GM18508 (cell line): Measurements from ENCODE around the gene SORT1.

Experiments
- ATAC-seq: cut with Tn5 transposase; IDR thresholded peaks from one replicate; pipeline ENCODE4 v1.9.1; 2021; ENCODE audit warnings: moderate number of reproducible peaks; ENCODE audit not compliant: insufficient read depth, unreplicated experiment

SORT1 gene

DNA sequence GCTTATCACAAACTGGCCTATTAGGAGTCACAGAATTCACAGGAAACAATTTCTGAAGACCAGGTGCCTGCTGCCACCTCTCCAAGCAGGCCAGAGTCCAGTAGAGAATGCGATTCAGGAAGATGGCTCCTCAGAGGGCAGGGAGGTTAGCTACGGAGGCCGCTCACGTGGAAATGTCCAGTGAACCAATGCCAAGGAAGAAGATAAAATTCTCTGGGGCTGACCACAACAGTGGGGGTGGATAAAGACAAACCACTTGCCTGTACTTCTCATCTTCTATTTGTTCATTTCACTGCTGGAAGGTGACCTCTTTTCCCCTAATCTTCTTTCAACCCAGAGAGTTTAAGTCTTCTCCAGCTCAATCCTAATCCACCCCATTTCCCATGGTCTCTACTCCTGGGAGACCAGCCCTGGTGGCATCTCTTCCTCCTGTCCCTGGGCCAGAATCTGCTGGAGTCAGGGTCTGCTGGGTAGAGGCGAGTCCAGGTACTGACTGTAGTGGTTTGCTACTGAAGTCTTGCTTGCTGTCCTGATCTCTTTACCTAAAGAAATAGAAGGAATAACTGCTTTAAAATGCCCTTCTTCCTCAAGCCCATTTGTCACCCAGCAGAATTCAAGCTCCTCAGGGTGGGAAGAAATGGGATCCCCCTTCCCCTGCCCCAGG, 118.0 kb downstream of the SORT1 start:
- ATAC-seq = no peak

DNA sequence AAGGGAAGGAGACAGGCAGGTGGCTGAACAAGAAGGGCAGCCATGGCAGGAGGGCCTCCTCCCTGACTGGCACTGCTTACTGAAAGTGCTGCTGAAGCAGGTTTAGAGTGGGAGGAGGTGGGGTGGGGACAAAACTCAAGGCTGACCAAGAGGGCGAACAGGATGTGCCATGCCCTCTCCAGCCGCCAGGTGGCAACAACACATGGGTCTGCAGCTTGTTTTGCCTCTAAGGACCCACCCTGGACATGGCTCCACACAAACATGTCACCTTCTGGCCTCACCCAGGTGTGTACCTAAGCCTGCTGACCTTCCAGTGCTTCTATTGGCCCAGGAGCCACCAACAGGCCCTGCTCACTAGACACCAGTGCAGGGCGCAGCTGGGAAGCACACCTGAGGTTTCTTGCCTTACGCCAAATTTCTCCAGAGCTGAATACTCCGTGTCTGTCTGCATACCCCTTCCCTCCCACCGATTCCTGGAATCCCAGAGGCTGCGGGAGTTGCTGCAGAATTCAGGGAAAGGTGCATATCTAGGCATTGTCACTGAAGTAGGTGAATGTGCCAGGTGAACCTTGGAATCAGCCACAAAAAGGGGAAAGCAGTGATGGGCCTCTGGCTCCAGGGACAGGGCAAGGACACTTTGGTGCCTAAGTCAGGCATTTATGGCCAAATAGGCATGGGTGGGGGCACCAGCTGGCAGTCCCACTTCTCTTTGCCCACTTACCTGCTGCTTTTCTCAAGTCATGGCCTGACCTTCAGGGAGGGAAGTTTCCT, 120.1 kb downstream of the SORT1 start:
- no peak for ATAC-seq

DNA sequence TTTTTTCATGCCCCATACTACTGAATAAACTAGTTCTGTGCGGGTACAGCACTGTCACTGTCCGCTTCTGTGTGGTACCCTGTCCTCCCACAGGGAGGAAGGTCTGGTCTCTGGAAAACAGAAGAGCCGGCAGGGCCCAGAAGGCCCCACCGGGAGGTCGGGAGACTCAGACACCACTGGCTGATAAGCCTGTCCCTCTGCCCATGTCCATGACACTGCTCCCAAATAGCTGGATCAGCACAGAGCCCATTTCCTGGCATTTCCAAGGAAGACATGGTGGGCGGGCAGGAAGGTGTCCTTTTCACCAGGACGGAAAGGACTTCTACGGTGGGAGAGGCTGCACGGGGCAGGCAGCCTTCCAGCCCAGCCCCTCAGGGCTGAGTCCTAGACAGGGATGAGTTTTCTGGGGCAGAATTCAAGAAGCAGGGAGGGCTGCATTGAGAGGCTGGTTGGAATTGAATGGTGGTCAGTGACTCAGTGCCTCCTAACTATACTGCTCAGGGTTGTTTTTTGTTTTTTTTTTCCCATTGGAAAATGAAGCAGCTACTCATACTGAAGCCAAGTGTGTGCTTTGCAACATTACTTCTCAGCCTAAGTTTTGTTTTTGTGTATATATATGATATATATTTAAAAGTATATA, 121.9 kb downstream of the SORT1 start:
- ATAC-seq = no peak

DNA sequence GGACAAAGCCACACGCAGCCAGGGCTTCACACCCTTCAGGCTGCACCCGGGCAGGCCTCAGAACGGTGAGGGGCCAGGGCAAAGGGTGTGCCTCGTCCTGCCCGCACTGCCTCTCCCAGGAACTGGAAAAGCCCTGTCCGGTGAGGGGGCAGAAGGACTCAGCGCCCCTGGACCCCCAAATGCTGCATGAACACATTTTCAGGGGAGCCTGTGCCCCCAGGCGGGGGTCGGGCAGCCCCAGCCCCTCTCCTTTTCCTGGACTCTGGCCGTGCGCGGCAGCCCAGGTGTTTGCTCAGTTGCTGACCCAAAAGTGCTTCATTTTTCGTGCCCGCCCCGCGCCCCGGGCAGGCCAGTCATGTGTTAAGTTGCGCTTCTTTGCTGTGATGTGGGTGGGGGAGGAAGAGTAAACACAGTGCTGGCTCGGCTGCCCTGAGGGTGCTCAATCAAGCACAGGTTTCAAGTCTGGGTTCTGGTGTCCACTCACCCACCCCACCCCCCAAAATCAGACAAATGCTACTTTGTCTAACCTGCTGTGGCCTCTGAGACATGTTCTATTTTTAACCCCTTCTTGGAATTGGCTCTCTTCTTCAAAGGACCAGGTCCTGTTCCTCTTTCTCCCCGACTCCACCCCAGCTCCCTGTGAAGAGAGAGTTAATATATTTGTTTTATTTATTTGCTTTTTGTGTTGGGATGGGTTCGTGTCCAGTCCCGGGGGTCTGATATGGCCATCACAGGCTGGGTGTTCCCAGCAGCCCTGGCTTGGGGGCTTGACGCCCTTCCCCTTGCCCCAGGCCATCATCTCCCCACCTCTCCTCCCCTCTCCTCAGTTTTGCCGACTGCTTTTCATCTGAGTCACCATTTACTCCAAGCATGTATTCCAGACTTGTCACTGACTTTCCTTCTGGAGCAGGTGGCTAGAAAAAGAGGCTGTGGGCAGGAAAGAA, 122.9 kb downstream of the SORT1 start:
- ATAC-seq = no peak

DNA sequence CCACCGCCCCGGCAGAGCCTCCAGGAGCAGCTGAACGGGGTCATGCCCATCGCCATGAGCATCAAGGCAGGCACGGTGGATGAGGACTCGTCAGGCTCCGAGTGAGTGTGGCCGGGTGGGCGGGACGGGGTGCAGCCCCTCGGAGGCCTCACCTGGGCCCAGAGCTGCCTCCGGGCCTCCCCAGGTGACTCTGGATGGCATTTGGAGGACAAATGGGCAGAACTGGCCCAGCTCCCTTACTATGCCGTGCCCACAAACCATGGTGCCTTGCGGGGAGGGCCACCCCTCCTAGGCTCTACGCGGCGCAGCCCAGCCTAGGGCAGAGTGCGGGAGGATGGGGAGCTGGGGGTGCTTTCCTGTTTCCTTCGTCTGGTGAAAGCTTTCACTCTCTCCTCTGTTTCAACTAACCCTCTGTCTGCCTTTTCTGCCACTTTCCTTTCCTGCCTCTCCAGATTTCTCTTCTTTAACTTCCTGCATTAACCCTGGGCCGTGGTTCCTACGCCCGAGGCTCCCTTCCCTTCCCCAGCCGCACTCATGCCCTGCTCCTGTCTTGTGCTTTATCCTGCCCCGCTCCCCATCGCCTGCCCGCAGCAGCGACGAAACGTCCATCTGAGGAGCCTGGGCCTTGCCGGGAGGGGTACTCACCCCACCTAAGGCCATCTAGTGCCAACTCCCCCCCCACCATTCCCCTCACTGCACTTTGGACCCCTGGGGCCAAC, 124.0 kb downstream of the SORT1 start:
- no peak for ATAC-seq

DNA sequence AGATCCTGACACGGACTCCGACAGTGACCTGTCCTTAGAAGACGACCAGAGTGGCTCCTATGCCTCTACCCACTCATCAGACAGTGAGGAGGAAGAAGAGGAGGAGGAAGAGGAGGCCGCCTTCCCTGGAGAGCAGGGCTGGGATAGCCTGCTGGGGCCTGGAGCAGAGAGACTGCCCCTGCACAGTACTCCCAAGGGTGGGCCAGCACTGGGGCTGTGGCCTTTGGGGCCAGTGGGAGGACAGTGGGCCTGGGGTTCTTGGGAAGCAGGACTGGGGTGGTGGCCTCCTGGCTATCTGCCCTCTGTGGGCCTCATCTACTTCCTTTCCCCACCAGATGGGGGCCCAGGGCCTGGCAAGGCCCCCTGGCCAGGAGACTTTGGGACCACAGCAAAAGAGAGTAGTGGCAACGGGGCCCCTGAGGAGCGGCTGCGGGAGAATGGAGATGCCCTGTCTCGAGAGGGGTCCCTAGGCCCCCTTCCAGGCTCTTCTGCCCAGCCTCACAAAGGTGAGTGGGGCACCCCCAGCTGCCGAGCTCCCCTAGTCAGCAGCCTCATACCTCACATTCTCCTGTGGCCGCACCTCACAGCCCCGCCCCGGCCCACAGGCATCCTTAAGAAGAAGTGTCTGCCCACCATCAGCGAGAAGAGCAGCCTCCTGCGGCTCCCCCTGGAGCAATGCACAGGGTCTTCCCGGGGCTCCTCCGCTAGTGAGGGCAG, 124.7 kb downstream of the SORT1 start:
- ATAC-seq = no peak

DNA sequence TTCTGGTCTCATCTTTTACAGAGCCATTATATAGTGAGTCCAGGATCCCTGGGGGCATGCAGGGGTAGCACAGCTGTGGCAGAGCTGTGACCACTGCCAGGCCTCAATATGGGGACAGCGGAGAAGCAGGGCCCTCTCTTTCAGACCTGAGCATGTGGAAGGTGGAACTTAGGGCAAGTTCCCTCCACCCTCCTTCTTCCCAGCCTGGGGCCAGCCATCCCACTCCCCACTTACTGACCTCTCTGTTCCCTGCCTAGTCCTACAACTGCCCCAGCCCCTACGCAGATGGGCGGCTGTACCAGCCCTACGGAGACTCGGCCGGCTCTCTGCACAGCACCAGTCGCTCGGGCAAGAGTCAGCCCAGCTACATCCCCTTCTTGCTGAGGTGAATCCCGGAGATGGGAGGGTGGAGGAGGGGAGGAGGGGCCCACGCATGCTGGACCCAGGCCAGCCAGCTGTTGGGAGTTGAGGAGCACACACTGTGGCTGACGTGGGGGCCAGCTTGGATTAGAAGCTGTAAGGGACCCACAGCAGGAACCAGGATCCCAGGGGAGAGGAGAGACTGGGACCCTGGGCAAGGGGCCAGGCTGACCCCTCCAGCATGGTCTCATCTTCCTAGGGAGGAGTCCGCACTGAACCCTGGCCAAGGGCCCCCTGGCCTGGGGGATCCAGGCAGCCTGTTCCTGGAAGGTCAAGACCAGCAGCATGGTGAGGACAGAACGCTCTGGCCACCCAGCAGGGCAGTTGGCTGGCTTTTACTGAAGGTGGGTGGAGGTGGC, 125.5 kb downstream of the SORT1 start:
- no peak for ATAC-seq

DNA sequence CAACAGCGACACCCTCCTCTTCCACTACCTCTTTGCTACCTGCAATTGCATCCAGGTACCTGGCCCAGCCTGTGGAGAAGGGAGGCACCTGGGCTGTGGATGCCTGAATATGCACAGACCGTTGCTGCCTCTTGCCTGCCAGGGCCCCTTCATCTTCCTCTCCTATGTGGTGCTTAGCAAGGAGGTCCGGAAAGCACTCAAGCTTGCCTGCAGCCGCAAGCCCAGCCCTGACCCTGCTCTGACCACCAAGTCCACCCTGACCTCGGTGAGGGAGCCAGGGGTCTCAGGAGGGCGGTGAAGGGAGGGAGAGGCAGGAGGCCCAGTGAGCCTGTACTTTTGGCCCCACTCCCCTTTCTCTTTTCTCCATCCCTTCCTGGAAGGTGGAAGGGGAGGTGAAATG, 126.3 kb downstream of the SORT1 start:
- ATAC-seq = no peak

DNA sequence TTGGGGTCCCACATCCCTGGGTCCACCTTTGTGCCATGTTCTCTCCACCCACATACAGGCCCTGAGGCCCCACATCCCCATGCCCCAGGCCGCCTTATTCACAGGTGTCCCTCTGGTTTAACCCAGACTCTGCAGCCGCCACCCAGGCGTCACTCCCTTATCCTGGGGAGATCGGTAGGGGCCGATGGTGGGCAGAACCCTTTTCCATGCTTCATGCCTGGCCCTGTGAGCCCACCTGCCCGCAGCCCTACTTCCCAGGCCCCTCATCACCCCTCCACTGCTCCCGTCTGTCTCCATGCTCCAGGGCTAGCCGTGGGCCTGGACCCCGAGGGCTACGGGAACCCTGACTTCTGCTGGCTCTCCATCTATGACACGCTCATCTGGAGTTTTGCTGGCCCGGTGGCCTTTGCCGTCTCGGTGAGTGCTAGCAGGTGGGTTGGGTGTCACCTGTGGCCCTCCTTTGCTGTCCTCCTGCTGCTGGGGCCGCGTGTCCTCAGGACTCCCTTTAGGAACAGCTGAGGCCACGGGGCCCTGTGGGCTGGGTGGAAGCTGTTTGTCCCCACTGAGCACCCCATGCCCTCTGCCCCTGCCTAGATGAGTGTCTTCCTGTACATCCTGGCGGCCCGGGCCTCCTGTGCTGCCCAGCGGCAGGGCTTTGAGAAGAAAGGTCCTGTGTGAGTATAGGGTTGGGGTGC, 126.9 kb downstream of the SORT1 start:
- ATAC-seq = no peak

DNA sequence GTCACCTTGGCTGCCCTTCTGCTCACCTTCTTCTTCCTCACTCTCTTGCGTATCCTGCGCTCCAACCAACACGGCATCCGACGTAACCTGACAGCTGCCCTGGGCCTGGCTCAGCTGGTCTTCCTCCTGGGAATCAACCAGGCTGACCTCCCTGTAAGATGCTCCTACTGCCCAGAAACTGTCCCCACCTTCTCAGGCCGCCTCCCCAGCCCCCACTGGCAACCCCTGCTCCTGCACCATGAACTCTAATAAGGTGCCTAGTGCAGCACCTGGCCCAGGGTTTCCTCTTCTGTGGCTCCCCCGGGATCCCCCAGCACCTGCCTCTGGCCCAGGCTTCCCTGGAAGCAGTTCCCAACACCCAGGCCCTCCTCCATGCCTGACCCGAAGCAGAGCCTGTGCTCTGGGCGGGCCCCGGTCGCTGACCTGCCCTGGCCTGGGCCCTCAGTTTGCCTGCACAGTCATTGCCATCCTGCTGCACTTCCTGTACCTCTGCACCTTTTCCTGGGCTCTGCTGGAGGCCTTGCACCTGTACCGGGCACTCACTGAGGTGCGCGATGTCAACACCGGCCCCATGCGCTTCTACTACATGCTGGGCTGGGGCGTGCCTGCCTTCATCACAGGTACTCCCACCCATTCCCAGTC, 127.6 kb downstream of the SORT1 start:
- no peak for ATAC-seq

DNA sequence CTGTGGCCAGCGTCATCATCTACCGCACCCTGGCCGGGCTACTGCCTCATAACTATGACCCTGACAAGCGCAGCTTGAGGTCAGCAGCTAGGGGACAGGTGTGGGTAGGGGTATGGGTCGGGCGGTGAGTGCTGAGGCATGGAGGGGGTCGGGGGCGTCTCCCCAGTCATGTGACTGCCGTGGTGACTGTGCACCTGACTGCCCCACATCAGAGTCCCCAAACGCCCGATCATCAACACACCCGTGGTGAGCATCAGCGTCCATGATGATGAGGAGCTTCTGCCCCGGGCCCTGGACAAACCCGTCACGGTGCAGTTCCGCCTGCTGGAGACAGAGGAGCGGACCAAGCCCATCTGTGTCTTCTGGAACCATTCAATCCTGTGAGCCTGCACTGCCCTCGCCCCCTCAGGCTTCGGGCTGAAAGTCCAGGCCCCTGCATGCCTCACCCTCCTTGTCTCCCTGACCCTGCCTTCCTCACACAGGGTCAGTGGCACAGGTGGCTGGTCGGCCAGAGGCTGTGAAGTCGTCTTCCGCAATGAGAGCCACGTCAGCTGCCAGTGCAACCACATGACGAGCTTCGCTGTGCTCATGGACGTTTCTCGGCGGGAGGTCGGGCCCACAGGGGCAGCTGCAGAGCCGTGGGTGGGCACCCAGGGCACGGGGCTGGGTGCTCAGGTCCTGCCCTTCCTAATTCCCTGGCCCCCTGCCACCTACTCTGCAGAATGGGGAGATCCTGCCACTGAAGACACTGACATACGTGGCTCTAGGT, 128.3 kb downstream of the SORT1 start:
- no peak for ATAC-seq

DNA sequence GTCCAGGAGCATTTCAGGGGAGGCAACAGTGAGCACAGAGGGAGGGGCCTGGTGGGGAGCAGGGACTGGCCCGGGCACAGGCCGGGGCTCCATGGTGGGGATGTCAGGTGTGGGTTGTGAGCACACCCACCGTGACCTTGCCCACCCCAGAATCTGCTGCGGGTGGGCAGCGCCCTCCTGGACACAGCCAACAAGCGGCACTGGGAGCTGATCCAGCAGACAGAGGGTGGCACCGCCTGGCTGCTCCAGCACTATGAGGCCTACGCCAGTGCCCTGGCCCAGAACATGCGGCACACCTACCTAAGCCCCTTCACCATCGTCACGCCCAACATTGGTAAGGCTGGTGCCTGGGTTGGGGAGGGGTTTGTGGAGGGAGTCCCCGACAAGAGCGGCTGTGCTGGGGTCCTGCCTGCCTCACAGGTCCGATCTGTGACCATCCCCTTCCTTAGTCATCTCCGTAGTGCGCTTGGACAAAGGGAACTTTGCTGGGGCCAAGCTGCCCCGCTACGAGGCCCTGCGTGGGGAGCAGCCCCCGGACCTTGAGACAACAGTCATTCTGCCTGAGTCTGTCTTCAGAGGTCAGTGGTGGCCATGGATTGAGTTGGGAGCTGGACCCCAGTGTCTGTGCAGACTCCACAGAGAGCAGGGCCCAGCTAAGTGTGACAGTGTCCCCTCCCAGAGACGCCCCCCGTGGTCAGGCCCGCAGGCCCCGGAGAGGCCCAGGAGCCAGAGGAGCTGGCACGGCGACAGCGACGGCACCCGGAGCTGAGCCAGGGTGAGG, 129.1 kb downstream of the SORT1 start:
- ATAC-seq = no peak

DNA sequence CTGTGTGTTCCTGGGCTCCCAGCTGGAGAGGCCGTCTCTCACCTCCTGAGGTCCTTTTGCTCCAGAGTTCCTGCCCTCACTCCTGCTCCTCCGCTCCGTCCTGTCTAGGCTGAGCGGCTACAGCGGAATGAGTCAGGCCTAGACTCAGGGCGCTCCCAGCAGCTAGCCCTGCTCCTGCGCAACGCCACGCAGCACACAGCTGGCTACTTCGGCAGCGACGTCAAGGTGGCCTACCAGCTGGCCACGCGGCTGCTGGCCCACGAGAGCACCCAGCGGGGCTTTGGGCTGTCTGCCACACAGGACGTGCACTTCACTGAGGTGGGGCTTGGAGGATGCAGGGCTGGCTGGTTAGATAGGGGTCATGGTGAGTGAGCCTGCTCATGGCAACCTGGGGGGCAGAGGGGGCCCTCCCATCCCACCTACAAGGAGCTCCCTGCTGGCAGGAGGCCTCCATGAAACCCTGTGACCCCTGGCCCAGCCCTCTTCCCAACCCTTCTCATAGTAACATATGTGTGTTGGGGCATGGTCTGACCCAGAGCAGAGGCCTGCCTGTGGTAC, 129.9 kb downstream of the SORT1 start:
- ATAC-seq = no peak

DNA sequence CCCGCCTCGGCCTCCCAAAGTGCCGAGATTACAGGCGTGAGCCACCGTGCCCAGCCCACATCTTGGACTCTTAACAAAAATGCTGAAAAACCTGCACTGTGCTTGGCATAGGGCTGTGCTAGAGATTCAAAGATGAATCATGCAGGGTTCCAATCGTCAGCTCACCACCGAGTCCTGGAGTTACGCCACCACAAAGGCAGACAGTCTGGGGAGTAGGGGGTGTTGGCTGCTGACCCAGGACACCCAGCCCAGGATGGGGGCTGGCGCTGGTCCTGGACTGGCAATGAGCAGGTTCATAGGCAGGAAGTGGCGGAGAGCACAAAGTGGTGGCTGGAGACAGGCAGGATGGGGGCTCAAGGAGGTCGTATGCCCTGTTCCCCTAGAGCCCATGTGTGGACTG, 130.8 kb downstream of the SORT1 start:
- no peak for ATAC-seq

DNA sequence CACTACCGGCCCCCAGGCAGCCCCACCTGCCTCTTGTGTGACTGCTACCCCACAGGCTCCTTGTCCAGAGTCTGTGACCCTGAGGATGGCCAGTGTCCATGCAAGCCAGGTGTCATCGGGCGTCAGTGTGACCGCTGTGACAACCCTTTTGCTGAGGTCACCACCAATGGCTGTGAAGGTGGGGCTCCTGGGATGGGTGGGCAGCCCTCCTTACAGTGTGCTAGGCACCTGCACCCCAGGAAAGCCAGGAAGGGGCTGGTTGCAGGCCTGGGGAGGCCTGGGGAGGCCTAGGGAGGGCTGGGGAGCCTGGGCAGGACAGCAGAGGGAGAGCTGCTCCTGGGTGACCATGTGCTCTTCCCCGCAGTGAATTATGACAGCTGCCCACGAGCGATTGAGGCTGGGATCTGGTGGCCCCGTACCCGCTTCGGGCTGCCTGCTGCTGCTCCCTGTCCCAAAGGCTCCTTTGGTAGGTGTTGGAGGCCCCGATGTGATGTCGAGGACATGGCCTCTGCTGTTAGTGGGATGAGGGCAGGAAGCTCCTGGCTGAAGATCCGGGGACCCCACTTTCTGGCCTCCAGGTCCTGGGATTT, 131.9 kb downstream of the SORT1 start:
- no peak for ATAC-seq
